ENCODE data around the gene COG3.

DNA sequence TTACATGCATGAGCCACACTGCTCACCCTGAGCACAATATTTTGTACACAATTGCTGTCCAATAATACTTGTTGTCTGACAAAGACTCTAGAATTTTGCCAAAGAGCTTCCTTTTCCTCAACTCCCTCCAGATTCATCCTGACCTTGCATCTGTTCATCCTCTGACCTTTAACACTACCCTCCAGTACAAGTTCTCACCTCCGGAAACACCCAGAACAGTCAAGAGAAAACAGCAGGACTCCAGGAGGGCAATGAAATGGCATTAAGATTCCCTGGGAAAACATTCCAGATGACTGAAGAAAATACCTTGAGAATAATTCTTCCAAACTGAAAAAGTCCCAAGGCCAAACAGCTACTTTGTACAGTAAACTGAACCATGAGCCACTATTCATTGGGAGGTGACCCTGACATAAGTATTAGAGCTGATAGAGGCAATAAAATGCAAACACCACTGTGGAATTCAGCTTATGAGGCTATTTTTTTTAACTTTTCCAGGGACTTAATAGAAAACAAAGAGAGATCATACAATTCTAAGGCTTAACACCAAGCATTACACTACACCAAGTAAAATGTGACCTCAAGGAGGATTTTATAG lies 15.7 kb upstream of the COG3 start:
- TF ChIP-seq EZH2 (IDR thresholded peaks at IDR 0.05; ENCODE audit: borderline replicate concordance): no peak
- no peak for TF ChIP-seq CTCF (IDR thresholded peaks at IDR 0.05; ENCODE audit: poor library complexity)

All from hepatocyte (in vitro differentiated cells).